ENCODE measurements around the gene DHX36.

DHX36 gene

GRCh38 chr3:154224366-154224765 lies 99.9 kb downstream of the DHX36 start:
- no peak for DNase-seq (ENCODE audit: low read depth)

GRCh38 chr3:154223519-154223918 lies 100.8 kb downstream of the DHX36 start:
- no peak for DNase-seq (ENCODE audit: low read depth)
